GM12878 (cell line): Measurements from ENCODE around the gene IL37. TPM values are rescaled to one million over a fixed set of nuclear protein-coding genes. Genes with fewer than 3 reads are reported as not detected.

Experiments used
- ATAC-seq: fragments of 200-7000 bp; cut with Tn5 transposase; 3 replicates; pipeline ENCODE4 v1.9.1; 2020; ENCODE audit warnings: mild to moderate bottlenecking, moderate library complexity
- BruUV-seq: library from RNA; stranded (reverse); fragments of 400-500 nt; replicated peaks from 2 replicates; lab custom pipeline; 2021; lab: Mats Ljungman, UMichigan
- CTCF ChIA-PET: fragments of 300-600 bp; sonication (Branson Sonifier 250); formaldehyde crosslinking; extraction: SDS; loops from one replicate; lab custom pipeline; 2021; ENCODE audit warnings: inconsistent platforms; lab: Yijun Ruan, JAX
- POLR2A ChIA-PET: fragments of 350-600 bp; formaldehyde crosslinking; extraction: SDS; loops from one replicate; lab custom pipeline; 2021; ENCODE audit warnings: inconsistent platforms; lab: Charles Lee
- RAD21 ChIA-PET: fragments of 300-600 bp; sonication (Branson Sonifier 250); formaldehyde crosslinking; loops from one replicate; lab custom pipeline; 2023; ENCODE audit warnings: antibody characterized with exemption; ENCODE audit not compliant: unreplicated experiment; lab: Charles Lee
- SMC1A ChIA-PET: fragments of 300-600 bp; sonication (Branson Sonifier 250); formaldehyde crosslinking; loops from one replicate; lab custom pipeline; 2023; ENCODE audit not compliant: unreplicated experiment, uncharacterized antibody; lab: Charles Lee
- DNase-seq: peaks from one replicate; pipeline ENCODE4 v3.0.0-alpha.2; 2011; ENCODE audit warnings: low read depth, low spot score
- FAIRE-seq: peaks from 3 replicates; lab custom pipeline; 2011; peaks lifted over from hg19 to GRCh38; lab: Jason Lieb, UNC
- H2AFZ ChIP-seq: 2 replicates; pipeline ENCODE4 v1.6.0; 2011; ENCODE audit warnings: low read depth, low read length, control low read depth; ENCODE audit not compliant: control insufficient read depth
- H3K27ac ChIP-seq: 2 replicates; pipeline ENCODE4 v1.5.1; 2011; ENCODE audit warnings: control low read depth; ENCODE audit not compliant: control insufficient read depth, insufficient read depth
- H3K27me3 ChIP-seq, 2 experiments: replicated peaks in 1 of 2; 2 replicates each; pipeline versions ENCODE4 v1.6.0 to v1.6.1; 2011; ENCODE audit warnings: low read length in 1 of 2; ENCODE audit not compliant: control insufficient read depth in 2 of 2, insufficient read depth in 2 of 2
- H3K36me3 ChIP-seq, 2 experiments: 2 replicates each; pipeline ENCODE4 v1.5.1; 2011; ENCODE audit warnings: low read length in 1 of 2; ENCODE audit not compliant: control insufficient read depth in 2 of 2, insufficient read depth in 2 of 2
- H3K4me1 ChIP-seq: 2 replicates; pipeline ENCODE4 v1.6.1; 2011; ENCODE audit warnings: mild to moderate bottlenecking, low read length, moderate library complexity, mixed read lengths; ENCODE audit not compliant: control insufficient read depth, insufficient read depth
- H3K4me2 ChIP-seq: 2 replicates; pipeline ENCODE4 v1.6.0; 2011; ENCODE audit warnings: control low read depth; ENCODE audit not compliant: control insufficient read depth, insufficient read depth
- H3K4me3 ChIP-seq: fragments of 200-600 bp; sonication (generic); 2 replicates; pipeline ENCODE4 v1.5.1; 2016
- H3K79me2 ChIP-seq: 2 replicates; pipeline ENCODE4 v1.6.0; 2011; ENCODE audit warnings: low read length; ENCODE audit not compliant: control insufficient read depth, insufficient read depth
- H3K9ac ChIP-seq: 2 replicates; pipeline ENCODE4 v1.8.0; 2011; ENCODE audit warnings: low read length, control low read depth, mixed read lengths; ENCODE audit not compliant: control insufficient read depth, insufficient read depth
- H3K9me3 ChIP-seq: replicated peaks from 3 replicates; pipeline ENCODE4 v1.5.1; 2011; ENCODE audit warnings: mild to moderate bottlenecking, low read length; ENCODE audit not compliant: control insufficient read depth, insufficient read depth
- H4K20me1 ChIP-seq: 2 replicates; pipeline ENCODE4 v1.6.0; 2011; ENCODE audit not compliant: control insufficient read depth, insufficient read depth
- BCL11A ChIP-seq: IDR thresholded peaks from 2 replicates; pipeline ENCODE4 v1.6.1; 2011; ENCODE audit warnings: low read depth, low read length
- MXI1 ChIP-seq: fragments of 150-350 bp; IDR thresholded peaks from 2 replicates; pipeline ENCODE4 v1.6.1; 2011; ENCODE audit warnings: low read depth, mild to moderate bottlenecking, inconsistent platforms, low read length, improper control_type of control experiment
- PAX5 ChIP-seq: IDR thresholded peaks from 2 replicates; pipeline ENCODE4 v1.6.1; 2011; ENCODE audit warnings: low read depth, low read length, borderline replicate concordance
- RFX5 ChIP-seq: IDR thresholded peaks from 2 replicates; pipeline ENCODE4 v1.6.1; 2011; ENCODE audit warnings: low read depth, low read length, improper control_type of control experiment
- TARDBP ChIP-seq: IDR thresholded peaks from 2 replicates; pipeline ENCODE4 v1.6.1; 2016; ENCODE audit warnings: borderline replicate concordance
- USF1 ChIP-seq: IDR thresholded peaks from 2 replicates; pipeline ENCODE4 v1.6.1; 2011; ENCODE audit warnings: borderline replicate concordance, low read depth, mild to moderate bottlenecking, moderate library complexity, mixed read lengths, low read length; ENCODE audit not compliant: insufficient read depth; ENCODE audit errors: extremely low read length
- YBX1 ChIP-seq: fragments of 450-650 bp; IDR thresholded peaks from 2 replicates; pipeline ENCODE4 v1.6.1; 2016; ENCODE audit warnings: antibody characterized with exemption
- WGBS: methylation state at CpG from one replicate; pipeline ENCODE4 v1.1.6; 2016; ENCODE audit warnings: low lambda C conversion rate; ENCODE audit not compliant: insufficient replicate concordance, insufficient coverage; ENCODE audit errors: missing lambda C conversion rate; 5-methylcytosine and 5-hydroxymethylcytosine counted together
- in situ Hi-C: fragments of 300-500 bp; cut with MboI; formaldehyde crosslinking; loops from 9 replicates; pipeline ENCODE4 v1.14.3; 2018; ENCODE audit warnings: mixed read lengths
- intact Hi-C: fragments of 100-400 bp; cut with micrococcal nuclease; formaldehyde crosslinking; loops from one replicate; pipeline ENCODE4 v1.14.2; 2022; ENCODE audit not compliant: unreplicated experiment
- polyA plus RNA-seq, 11 experiments: library from polyadenylated mRNA; depleted of rRNA in 4 of 11; unstranded in 6 of 11; stranded (reverse) in 5 of 11; fragments of >200 nt; fragmentation: Nextera tagmentation in 4 of 11; fragmentation: Illumina TruSeq in 1 of 11; extraction: Ambion mirVana in 4 of 11; extraction: Trizol in 1 of 11; gene quantifications; 1 replicate in 1 of 11; 2 replicates in 10 of 11; pipeline versions ENCODE4 v1.2.1 to v1.2.3, GENCODE V29; 2011 to 2016; ENCODE audit warnings: inconsistent platforms in 2 of 11, missing spikeins in 2 of 11, low read depth in 1 of 11
- total RNA-seq, 4 experiments: library from RNA; depleted of rRNA in 3 of 4; stranded (reverse); fragments of >200 nt in 3 of 4; fragmentation: Illumina TruSeq in 1 of 4; extraction: Trizol in 1 of 4; gene quantifications; 2 replicates each; pipeline versions ENCODE4 v1.2.1 to v1.2.3, GENCODE V29; 2013 to 2021

IL37 gene
- total and polyA plus RNA-seq, 10 of the 15 experiments (the other 5 are each of a cell fraction or from before 2014, with no cell fraction given) = 0.41 to 0.54 TPM; not detected in 8

- H3K27ac ChIP-seq = no peak overlapping the region
- in situ Hi-C loops = no loop called here
- H3K4me1 ChIP-seq = no peaks in the 10 kb centered on the region
- H3K27me3 ChIP-seq = no peaks in the 10 kb centered on the region; a peak in 1 of 4 replicates
- H3K9ac ChIP-seq = no peak overlapping the region
- 29% methylated on average over 9 of the region's 9 CpGs for WGBS
- H3K9me3 ChIP-seq = no peaks in the 10 kb centered on the region
- intact Hi-C loops = no loop called here
- no peaks in the 10 kb centered on the region for H3K36me3 ChIP-seq
- SMC1A ChIA-PET = interaction anchor here (1.3 to 1.6 kb wide), 3 partner anchors 8 to 19 kb away, joined by 3 to 4 read pairs (median 3); no protein-coding TSS in a partner anchor
- no TSS peak for BruUV-seq
- no peak for TF ChIP-seq PAX5
- CTCF ChIA-PET = interaction anchor here (0.6 to 2.6 kb wide), 5 partner anchors 8 to 180 kb away, joined by 3 to 9 read pairs (median 5); no protein-coding TSS in a partner anchor
- no peak for ATAC-seq
- POLR2A ChIA-PET = no interaction called here
- RAD21 ChIA-PET = interaction anchor here (1.0 to 1.4 kb wide), 2 partner anchors 50 to 122 kb away, joined by 3 to 5 read pairs; no protein-coding TSS in a partner anchor
- no peaks in the 10 kb centered on the region for H3K79me2 ChIP-seq
- DNase-seq = no peak
- H4K20me1 ChIP-seq = no peaks in the 10 kb centered on the region
- no peak overlapping the region for H3K4me2 ChIP-seq
- no peak for FAIRE-seq
- H3K4me3 ChIP-seq = no peak overlapping the region
- no peak overlapping the region for H2AFZ ChIP-seq
Measured at GRCh38 chr2:112870841-112871835, 39.8 kb upstream of the IL37 start.

GRCh38 chr2:112876257-112876970, 34.6 kb upstream of the IL37 start:
- Histone ChIP-seq H3K79me2 (no peaks in the 10 kb centered on the region), H2AFZ (no peak overlapping the region), H3K4me1 (peaks cover 21% of the 10 kb centered on the region), H3K4me2 (no peak overlapping the region), H3K9ac (no peak overlapping the region), H3K27me3 (no peaks in the 10 kb centered on the region; a peak in 1 of 4 replicates), H3K9me3 (no peaks in the 10 kb centered on the region), H3K36me3 (no peaks in the 10 kb centered on the region), H3K27ac (no peak overlapping the region), H4K20me1 (no peaks in the 10 kb centered on the region), H3K4me3 (no peak overlapping the region)
- SMC1A ChIA-PET = interaction anchor here (1.1 to 12.1 kb wide), 3 partner anchors 113 to 125 kb away, joined by 3 to 362 read pairs (median 4); no protein-coding TSS in a partner anchor
- POLR2A ChIA-PET = interaction anchor here (0.6 kb wide), 1 partner anchor 123 kb away, joined by 5 read pairs; no protein-coding TSS in a partner anchor
- ATAC-seq = no peak
- in situ Hi-C loops (loop anchor here (5.0 kb wide), 1 partner anchor 124 kb away; no protein-coding TSS in a partner anchor), intact Hi-C loops (no loop called here)
- no peak for FAIRE-seq
- RAD21 ChIA-PET = interaction anchor here (1.0 to 11.8 kb wide), 2 partner anchors 9 to 125 kb away, joined by 3 to 281 read pairs; no protein-coding TSS in a partner anchor
- no peak for TF ChIP-seq RFX5
- no peak for TF ChIP-seq YBX1
- no peak for TF ChIP-seq MXI1
- TF ChIP-seq TARDBP = no peak
- TF ChIP-seq BCL11A = no peak
- TF ChIP-seq USF1 = no peak
- WGBS = 72% methylated on average over 3 of the region's 3 CpGs
- BruUV-seq = no TSS peak
- CTCF ChIA-PET = interaction anchor here (12.0 kb wide), 1 partner anchor 129 kb away, joined by 496 read pairs; no protein-coding TSS in a partner anchor
- no peak for DNase-seq
